HG03135 (cell line): ENCODE results near the gene SCAPER.
A peak's percentile ranks its signal among the peaks of the same experiment; 100 is the strongest.

Experiments used
- ATAC-seq: cut with Tn5 transposase; IDR thresholded peaks from one replicate; pipeline ENCODE4 v1.9.1; 2021; ENCODE audit warnings: mild to moderate bottlenecking, moderate library complexity; ENCODE audit not compliant: unreplicated experiment

SCAPER gene

DNA sequence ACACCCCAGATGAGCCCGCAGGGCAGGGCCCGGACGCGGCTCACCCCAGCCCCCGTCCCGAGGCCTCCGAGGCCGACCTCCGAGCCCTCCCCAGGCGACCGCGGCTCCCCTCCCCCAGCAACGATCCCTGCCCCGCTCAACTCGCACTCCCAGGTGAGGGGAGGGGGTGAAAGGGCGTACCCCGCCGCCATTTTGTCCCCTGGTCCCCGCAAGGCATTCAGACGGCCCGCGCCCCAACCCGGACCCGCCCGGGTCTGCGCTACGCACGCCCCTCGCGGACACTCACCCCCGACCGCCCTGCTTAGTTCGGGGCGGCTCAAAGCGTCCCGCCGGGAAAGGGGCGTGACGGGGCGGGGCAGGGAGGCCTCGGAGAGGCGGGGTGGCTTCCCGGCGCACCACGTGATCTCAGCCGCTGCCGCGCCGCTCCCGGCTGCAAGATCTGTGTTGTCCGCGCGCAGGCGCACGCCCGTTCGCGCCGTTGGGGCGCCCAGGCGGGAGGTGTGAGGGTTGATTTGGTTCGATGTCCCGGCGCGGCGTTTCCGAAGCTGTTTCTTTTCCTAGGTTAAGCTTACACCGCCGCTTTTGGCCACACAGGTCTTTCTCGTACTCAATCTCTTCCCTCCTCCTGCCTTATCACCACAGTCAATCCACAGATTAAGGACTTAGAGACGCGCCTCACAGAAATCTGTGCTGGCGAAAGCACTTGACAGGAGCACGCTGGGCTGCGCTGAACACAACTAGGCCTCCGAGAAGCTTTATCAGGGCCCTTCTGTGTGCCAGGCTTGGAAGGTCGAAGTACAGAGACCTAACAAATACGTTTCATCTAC lies at the start of gene SCAPER:
Gene SCAPER, minus strand, starts transcription at position 328 of the 827 bp plus-strand sequence. CDS start 21,523 bp downstream, outside the sequence.
- ATAC-seq: peak; percentile 89

- no peak for ATAC-seq
These were observed 49.6 kb upstream of the SCAPER start for GRCh38 chr15:76954744-76955143.

- no peak for ATAC-seq
These were observed 48.8 kb upstream of the SCAPER start for GRCh38 chr15:76953913-76954312.

GRCh38 chr15:76951220-76951619 lies 46.1 kb upstream of the SCAPER start:
- no peak for ATAC-seq

DNA sequence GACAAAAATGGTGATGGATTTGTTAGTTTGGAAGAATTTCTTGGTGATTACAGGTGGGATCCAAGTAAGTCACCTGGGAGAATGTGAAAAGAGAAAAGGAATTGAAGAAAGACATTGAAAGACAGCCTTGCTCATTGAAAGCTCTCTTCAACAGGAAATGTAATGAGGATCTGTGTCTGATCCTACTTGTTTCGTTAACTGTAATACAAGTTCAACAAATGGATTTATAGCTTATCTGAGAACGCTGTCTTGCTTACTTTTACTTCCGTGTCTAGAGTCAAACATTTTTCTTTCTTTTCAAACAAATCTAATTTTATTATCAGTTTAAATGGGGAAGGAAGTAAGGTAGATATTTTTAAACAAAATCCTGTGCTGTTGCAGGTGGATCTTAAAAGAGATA lies 42.3 kb upstream of the SCAPER start:
- ATAC-seq: no peak

DNA sequence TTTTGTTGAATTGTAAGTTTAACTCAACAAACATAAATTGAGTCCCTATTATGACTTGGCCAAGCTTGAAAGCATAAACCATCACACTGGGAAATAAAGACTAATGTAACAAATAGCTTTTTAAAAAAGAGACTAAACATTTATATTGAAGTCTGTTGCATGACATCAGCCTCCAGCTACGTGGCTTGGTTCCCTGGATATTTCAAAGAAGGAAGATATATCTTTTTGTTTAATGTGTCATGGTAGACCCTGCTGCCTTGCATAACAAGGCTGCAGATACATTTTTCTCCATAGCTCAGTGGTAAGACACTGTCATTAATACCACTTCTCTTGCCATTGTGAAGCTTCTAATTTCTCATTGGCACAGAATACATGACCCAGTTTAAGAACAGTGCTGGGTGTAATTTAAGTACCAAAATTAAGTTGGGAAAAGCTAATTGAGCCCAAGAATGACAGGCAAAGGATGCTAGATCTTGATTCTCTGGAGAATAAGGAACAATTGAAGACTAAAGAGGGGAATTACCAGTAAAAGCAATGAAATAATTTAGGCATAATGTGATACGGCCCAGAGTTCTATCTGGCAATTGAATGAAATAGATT lies 40.5 kb upstream of the SCAPER start:
- ATAC-seq: no peak

- ATAC-seq: no peak
These were observed 37.2 kb upstream of the SCAPER start for GRCh38 chr15:76942331-76942730.

DNA sequence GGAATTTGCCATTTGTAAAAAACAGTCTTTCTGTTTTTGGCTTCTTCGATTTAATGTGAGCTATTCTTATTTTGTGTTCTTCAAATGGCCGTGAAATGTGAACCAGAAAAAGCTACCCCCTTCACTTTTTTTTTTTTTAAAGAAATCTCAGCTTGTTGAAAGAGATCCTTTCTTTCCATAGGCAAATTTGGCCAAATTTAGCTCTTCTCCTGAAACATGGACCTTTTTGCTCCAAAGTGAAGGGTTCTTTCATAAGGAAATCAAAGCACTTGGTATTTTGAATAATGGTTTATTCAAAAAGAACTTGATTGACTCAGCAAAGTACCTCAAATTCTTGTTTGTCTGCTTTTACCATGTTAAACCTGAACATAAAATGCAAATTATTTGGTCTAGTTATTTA lies 36.5 kb upstream of the SCAPER start:
- ATAC-seq: no peak

- no peak for ATAC-seq
These were observed 34.6 kb upstream of the SCAPER start for GRCh38 chr15:76939715-76940114.

GRCh38 chr15:76938752-76939151 lies 33.6 kb upstream of the SCAPER start:
- no peak for ATAC-seq

GRCh38 chr15:76936671-76937070 lies 31.5 kb upstream of the SCAPER start:
- no peak for ATAC-seq

DNA sequence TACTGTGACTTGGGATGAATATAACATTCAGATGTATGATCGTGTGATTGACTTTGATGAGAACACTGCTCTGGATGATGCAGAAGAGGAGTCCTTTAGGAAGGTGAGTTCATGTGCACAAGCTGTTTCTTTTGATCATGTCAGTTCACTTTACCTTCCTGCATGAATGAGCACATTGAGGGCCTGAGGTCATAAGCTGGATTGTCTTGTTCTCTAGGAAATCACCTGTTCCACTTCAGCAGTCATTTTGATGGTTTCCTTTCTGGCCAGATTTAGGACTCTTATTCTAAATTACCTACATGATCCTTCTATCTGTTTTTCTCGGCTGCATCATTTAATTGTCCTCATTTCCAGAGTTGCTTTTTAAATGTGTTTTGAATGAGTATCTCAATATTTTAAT lies 30.5 kb upstream of the SCAPER start:
- ATAC-seq: no peak

- ATAC-seq: no peak
These were observed 27.2 kb upstream of the SCAPER start for GRCh38 chr15:76932135-76932966.

GRCh38 chr15:76931397-76932134 lies 26.4 kb upstream of the SCAPER start, which contains the start of gene RCN2:
Gene RCN2 (plus strand): TSS chr15:76931749. CDS start chr15:76931842, 93 bp downstream.
- ATAC-seq: peak; percentile 96

DNA sequence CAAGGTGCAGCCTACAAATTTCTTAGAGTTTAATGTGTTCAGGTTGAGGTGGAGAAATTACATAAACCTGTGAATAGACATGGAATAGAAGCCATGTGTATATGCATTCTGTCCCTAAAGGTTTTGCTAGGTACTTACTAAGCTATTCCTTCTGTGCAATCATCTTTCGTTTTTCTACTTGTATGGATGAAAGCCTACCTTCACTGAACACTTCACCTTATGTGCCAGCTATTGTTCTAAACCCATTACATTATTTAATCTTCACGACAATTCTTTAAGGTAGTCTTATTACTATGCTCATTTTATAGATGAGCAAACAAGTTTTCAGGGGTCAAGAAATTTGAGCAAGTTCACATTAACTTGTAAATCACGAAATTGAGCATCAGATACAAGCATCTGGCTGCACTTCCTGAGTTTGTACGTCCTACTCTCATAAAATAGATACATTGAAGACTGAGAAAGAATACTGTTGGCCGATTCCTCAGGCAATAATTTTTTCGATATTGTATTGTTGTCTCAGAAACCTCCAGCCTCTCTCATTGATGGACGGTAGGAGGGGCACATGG lies 25.8 kb upstream of the SCAPER start:
- ATAC-seq: no peak

GRCh38 chr15:76929011-76929760 lies 24.0 kb upstream of the SCAPER start:
- no peak for ATAC-seq

DNA sequence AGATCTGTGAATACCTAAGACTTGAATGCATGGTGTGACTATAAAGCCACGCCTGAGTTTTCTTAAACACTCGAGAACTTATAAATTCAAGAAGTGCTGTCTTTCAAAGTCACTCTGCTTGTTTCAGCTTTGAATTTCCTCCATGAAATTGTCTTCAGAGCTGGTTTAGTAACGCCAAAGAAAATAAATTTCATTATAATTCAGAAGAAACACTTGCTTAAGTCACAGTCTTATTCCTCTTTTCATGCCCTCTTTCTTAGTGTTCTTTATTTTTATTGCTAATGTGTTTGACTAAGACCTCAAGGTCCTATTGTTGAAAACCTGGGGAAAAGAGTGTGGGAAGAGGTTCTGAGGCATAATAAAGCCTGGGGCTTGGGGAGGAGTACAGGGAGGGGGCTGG lies 23.1 kb upstream of the SCAPER start:
- ATAC-seq: no peak

GRCh38 chr15:76916369-76916768 lies 11.2 kb upstream of the SCAPER start:
- no peak for ATAC-seq

- ATAC-seq: no peak
These were observed 8.6 kb upstream of the SCAPER start for GRCh38 chr15:76913737-76914136.

DNA sequence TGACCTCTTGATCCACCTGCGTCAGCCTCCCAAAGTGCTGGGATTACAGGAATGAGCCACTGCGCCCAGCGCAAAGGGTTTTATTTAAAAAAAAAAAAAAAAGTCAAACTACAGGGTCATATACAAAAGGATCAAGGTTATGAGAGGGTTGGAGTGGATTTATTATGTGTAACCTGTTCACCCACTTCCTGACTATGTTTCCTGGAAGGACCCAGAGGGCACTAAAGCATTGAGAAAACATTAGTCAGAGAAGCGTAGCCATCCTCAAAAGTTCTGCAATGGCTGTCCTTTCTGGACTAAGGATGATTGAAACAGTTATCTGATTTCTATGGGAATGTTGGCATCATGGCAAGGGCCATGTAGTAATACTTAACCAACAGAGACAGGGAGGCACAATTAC lies 7.3 kb upstream of the SCAPER start:
- no peak for ATAC-seq
